IPS DF 4.7 (cell line): ENCODE measurements around the gene ARHGAP22.

ENCODE experiments used
- DNase-seq: peaks from one replicate; pipeline ENCODE4 v3.0.0-alpha.2; 2013; ENCODE audit warnings: low spot score; ENCODE audit errors: extremely low read depth

ARHGAP22 gene

GRCh38 chr10:48589266-48589665 is 15.6 kb downstream of the ARHGAP22 start:
- no peak for DNase-seq

- DNase-seq = no peak
Measured at GRCh38 chr10:48587819-48588218, 17.1 kb downstream of the ARHGAP22 start.

GRCh38 chr10:48587101-48587500 is 17.8 kb downstream of the ARHGAP22 start:
- DNase-seq = no peak

- no peak for DNase-seq
Measured at GRCh38 chr10:48582970-48583369, 21.9 kb downstream of the ARHGAP22 start.

- no peak for DNase-seq
Measured at GRCh38 chr10:48580236-48580635, 24.6 kb downstream of the ARHGAP22 start.

GRCh38 chr10:48579251-48579960 is 25.5 kb downstream of the ARHGAP22 start:
- no peak for DNase-seq

- DNase-seq = no peak
Measured at GRCh38 chr10:48577158-48577557, 27.7 kb downstream of the ARHGAP22 start.

- DNase-seq = no peak
Measured at GRCh38 chr10:48576501-48576900, 28.4 kb downstream of the ARHGAP22 start.

GRCh38 chr10:48575901-48576300 is 29.0 kb downstream of the ARHGAP22 start:
- DNase-seq = no peak

GRCh38 chr10:48574817-48575380 is 30.0 kb downstream of the ARHGAP22 start:
- DNase-seq = no peak

GRCh38 chr10:48574322-48574796 is 30.5 kb downstream of the ARHGAP22 start:
- no peak for DNase-seq

- DNase-seq = no peak
Measured at GRCh38 chr10:48573045-48573444, 31.8 kb downstream of the ARHGAP22 start.

- no peak for DNase-seq
Measured at GRCh38 chr10:48572414-48572813, 32.5 kb downstream of the ARHGAP22 start.

- no peak for DNase-seq
Measured at GRCh38 chr10:48568546-48568945, 36.3 kb downstream of the ARHGAP22 start.

- no peak for DNase-seq
Measured at GRCh38 chr10:48568131-48568530, 36.7 kb downstream of the ARHGAP22 start.

- no peak for DNase-seq
Measured at GRCh38 chr10:48567346-48567745, 37.5 kb downstream of the ARHGAP22 start.

- no peak for DNase-seq
Measured at GRCh38 chr10:48564466-48565160, 40.3 kb downstream of the ARHGAP22 start.

- DNase-seq = no peak
Measured at GRCh38 chr10:48557511-48558123, 47.3 kb downstream of the ARHGAP22 start.

GRCh38 chr10:48556713-48557112 is 48.2 kb downstream of the ARHGAP22 start:
- no peak for DNase-seq

- DNase-seq = no peak
Measured at GRCh38 chr10:48556065-48556464, 48.8 kb downstream of the ARHGAP22 start.

- DNase-seq = no peak
Measured at GRCh38 chr10:48555310-48556042, 49.4 kb downstream of the ARHGAP22 start.
